Left kidney (tissue), 2 donors: Measurements from ENCODE around the gene PGLYRP3. TPM values are rescaled to one million over a fixed set of nuclear protein-coding genes. Genes with fewer than 3 reads are reported as not detected.

Experiments used
- DNase-seq: peaks from one replicate; pipeline ENCODE4 v3.0.0-alpha.2; 2013
- polyA plus RNA-seq: library from polyadenylated mRNA; unstranded; fragments of 120-200 nt; gene quantifications from one replicate; pipeline ENCODE4 v1.2.1, GENCODE V29; 2013; ENCODE audit not compliant: insufficient read length

The PGLYRP3 gene
- polyA plus RNA-seq, 1 donor: not detected

GRCh38 chr1:153313288-153313687, 536 bp upstream of the PGLYRP3 start:
- DNase-seq: no peak

GRCh38 chr1:153310526-153310925, 2.2 kb downstream of the PGLYRP3 start:
- DNase-seq: no peak

- DNase-seq: no peak
Measured at GRCh38 chr1:153309441-153309840, 3.3 kb downstream of the PGLYRP3 start.

GRCh38 chr1:153308540-153308939, 4.2 kb downstream of the PGLYRP3 start:
- no peak for DNase-seq

- no peak for DNase-seq
Measured at GRCh38 chr1:153307221-153307600, 5.5 kb downstream of the PGLYRP3 start.

- no peak for DNase-seq
Measured at GRCh38 chr1:153306303-153307220, 6.2 kb downstream of the PGLYRP3 start.

GRCh38 chr1:153305682-153306081, 7.1 kb downstream of the PGLYRP3 start:
- no peak for DNase-seq

- DNase-seq: no peak
Measured at GRCh38 chr1:153302308-153302707, 10.4 kb downstream of the PGLYRP3 start.

- no peak for DNase-seq
Measured at GRCh38 chr1:153293851-153294250, 18.9 kb downstream of the PGLYRP3 start.

GRCh38 chr1:153293480-153293775, 19.3 kb downstream of the PGLYRP3 start:
- no peak for DNase-seq

GRCh38 chr1:153292740-153293479, 19.8 kb downstream of the PGLYRP3 start:
- no peak for DNase-seq

GRCh38 chr1:153292185-153292584, 20.6 kb downstream of the PGLYRP3 start:
- DNase-seq: no peak

GRCh38 chr1:153291514-153291913, 21.2 kb downstream of the PGLYRP3 start:
- DNase-seq: no peak

- no peak for DNase-seq
Measured at GRCh38 chr1:153288634-153289275, 24.0 kb downstream of the PGLYRP3 start.

- DNase-seq: no peak
Measured at GRCh38 chr1:153277852-153278251, 34.9 kb downstream of the PGLYRP3 start.

- DNase-seq: no peak
Measured at GRCh38 chr1:153272186-153272585, 40.6 kb downstream of the PGLYRP3 start.

GRCh38 chr1:153271711-153272110, 41.0 kb downstream of the PGLYRP3 start:
- DNase-seq: no peak

- no peak for DNase-seq
Measured at GRCh38 chr1:153265457-153265856, 47.3 kb downstream of the PGLYRP3 start.

GRCh38 chr1:153262462-153263157, 50.1 kb downstream of the PGLYRP3 start:
- DNase-seq: no peak

GRCh38 chr1:153262070-153262366, 50.7 kb downstream of the PGLYRP3 start:
- no peak for DNase-seq

- DNase-seq: peak; percentile 21
Measured at GRCh38 chr1:153261281-153262069, 51.3 kb downstream of the PGLYRP3 start.
